Measurements from ENCODE around the gene DLD. TPM values are rescaled to one million over a fixed set of nuclear protein-coding genes. Genes with fewer than 3 reads are reported as not detected.

DLD gene
- polyA plus RNA-seq, 2 of the 4 experiments (the other 2 are of a cell fraction): 129 to 179 TPM

DNA sequence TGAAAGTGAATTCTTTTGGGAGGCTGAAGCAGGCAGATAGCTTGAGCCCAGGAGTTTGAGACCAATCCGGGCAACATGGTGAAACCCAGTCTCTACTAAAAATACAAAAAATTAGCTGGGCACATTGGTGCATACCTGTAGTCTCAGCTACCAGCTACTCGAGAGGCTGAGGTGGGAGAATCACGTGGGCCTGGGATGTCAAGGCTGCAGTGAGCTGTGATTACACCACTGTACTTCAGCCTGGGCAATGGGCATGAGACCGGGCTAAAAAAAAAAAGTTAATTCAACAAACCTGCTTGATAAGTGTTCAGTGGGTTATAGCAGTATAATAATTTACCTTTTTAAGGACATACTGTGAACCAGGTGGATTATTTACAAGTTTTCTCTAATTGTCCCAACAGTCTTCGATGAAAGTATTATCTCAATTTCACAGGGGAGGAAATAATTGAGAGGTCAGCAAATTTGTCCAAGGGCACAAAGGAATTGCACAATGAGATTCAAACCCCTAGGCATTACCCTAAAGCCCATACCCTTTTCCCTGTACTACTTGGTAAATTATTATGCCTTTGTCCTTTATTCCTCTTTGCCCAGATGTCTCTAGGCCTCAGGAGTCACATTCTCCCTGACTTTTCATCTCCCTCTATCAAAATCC lies 13.1 kb upstream of the DLD start:
- Histone ChIP-seq H3K4me3 (no peak overlapping the region), H3K27ac (no peak overlapping the region), H3K4me1 (no peaks in the 10 kb centered on the region), H3K4me2 (no peak overlapping the region), H3K9me3 (no peaks in the 10 kb centered on the region)
- WGBS (ENCODE audit: missing lambda C conversion rate): 50% methylated on average over 5 of the region's 5 CpGs
- CTCF ChIA-PET: interaction anchor here (0.6 to 8.2 kb wide), 4 partner anchors 27 to 414 kb away, joined by 4 to 132 read pairs (median 11); partner anchors contain the start of gene CBLL1
- DNase-seq (ENCODE audit: low read depth in 1 of 2, low spot score in 1 of 2): no peak
- no peak for FAIRE-seq
- POLR2A ChIA-PET: interaction anchor here (1.5 kb wide), 1 partner anchor 134 kb away, joined by 9 read pairs; the partner anchor contains the start of gene CBLL1
- ATAC-seq: no peak
- TF ChIP-seq ESRRA (IDR thresholded peaks at IDR 0.05; ENCODE audit: borderline replicate concordance, low read length) (no peak), MAFK (IDR thresholded peaks at IDR 0.05; ENCODE audit: partially characterized antibody) (peak; percentile 82), EP300 (IDR thresholded peaks at IDR 0.05) (no peak), POLR2AphosphoS2 (conservative IDR thresholded peaks at IDR 0.05; ENCODE audit: low read length) (no peak)

DNA sequence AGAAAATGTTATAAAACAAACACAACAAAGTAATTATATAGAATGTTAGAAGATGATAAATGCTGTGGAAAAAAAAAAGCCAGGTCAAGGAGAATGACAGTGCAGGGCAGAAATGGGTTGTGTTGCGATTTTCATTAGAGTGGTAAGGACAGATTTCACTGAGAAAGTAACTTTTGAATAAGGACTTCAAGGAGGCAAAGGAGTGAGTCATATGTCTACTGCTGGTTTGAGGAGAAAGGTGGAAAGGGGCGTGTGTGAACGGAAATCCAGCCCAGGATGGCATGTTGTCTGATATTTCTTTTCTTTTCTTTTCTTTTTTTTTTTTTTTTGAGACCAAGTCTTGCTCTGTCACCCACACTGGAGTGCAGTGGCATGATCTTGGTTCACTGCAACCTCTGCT lies 12.3 kb upstream of the DLD start:
- Histone ChIP-seq H3K27ac (no peak overlapping the region), H3K4me1 (no peaks in the 10 kb centered on the region), H3K4me2 (no peak overlapping the region), H3K4me3 (no peak overlapping the region), H3K9me3 (no peaks in the 10 kb centered on the region)
- DNase-seq (ENCODE audit: low read depth in 1 of 2, low spot score in 1 of 2): no peak
- POLR2A ChIA-PET: interaction anchor here (1.5 to 2.3 kb wide), 2 partner anchors 135 kb away, joined by 9 to 22 read pairs; partner anchors contain the start of gene CBLL1
- WGBS (ENCODE audit: missing lambda C conversion rate): 43% methylated on average over 3 of the region's 3 CpGs
- FAIRE-seq: no peak
- ATAC-seq: no peak
- CTCF ChIA-PET: interaction anchor here (0.6 to 8.2 kb wide), 33 partner anchors 8 to 731 kb away, joined by 3 to 132 read pairs (median 4); partner anchors contain the start of genes CBLL1 and DLD
- TF ChIP-seq TFCP2L1 (CRISPR knock-in tag; IDR thresholded peaks at IDR 0.05) (no peak), RCOR1 (IDR thresholded peaks at IDR 0.05; ENCODE audit: low read depth, low read length) (no peak), HEYL (CRISPR knock-in tag; IDR thresholded peaks at IDR 0.05) (no peak), CHD2 (IDR thresholded peaks at IDR 0.05; ENCODE audit: low read length, partially characterized antibody) (no peak), JUN (IDR thresholded peaks at IDR 0.05) (no peak), JUNB (IDR thresholded peaks at IDR 0.05) (no peak), RARB (CRISPR knock-in tag; IDR thresholded peaks at IDR 0.05) (no peak)
- TF ChIP-seq, protein P1, sequence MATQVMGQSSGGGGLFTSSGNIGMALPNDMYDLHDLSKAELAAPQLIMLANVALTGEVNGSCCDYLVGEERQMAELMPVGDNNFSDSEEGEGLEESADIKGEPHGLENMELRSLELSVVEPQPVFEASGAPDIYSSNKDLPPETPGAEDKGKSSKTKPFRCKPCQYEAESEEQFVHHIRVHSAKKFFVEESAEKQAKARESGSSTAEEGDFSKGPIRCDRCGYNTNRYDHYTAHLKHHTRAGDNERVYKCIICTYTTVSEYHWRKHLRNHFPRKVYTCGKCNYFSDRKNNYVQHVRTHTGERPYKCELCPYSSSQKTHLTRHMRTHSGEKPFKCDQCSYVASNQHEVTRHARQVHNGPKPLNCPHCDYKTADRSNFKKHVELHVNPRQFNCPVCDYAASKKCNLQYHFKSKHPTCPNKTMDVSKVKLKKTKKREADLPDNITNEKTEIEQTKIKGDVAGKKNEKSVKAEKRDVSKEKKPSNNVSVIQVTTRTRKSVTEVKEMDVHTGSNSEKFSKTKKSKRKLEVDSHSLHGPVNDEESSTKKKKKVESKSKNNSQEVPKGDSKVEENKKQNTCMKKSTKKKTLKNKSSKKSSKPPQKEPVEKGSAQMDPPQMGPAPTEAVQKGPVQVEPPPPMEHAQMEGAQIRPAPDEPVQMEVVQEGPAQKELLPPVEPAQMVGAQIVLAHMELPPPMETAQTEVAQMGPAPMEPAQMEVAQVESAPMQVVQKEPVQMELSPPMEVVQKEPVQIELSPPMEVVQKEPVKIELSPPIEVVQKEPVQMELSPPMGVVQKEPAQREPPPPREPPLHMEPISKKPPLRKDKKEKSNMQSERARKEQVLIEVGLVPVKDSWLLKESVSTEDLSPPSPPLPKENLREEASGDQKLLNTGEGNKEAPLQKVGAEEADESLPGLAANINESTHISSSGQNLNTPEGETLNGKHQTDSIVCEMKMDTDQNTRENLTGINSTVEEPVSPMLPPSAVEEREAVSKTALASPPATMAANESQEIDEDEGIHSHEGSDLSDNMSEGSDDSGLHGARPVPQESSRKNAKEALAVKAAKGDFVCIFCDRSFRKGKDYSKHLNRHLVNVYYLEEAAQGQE (IDR thresholded peaks at IDR 0.05): no peak
- TF ChIP-seq, protein P2, sequence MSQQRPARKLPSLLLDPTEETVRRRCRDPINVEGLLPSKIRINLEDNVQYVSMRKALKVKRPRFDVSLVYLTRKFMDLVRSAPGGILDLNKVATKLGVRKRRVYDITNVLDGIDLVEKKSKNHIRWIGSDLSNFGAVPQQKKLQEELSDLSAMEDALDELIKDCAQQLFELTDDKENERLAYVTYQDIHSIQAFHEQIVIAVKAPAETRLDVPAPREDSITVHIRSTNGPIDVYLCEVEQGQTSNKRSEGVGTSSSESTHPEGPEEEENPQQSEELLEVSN (IDR thresholded peaks at IDR 0.05; ENCODE audit: borderline replicate concordance, low read depth): no peak
- TF ChIP-seq, protein P3, sequence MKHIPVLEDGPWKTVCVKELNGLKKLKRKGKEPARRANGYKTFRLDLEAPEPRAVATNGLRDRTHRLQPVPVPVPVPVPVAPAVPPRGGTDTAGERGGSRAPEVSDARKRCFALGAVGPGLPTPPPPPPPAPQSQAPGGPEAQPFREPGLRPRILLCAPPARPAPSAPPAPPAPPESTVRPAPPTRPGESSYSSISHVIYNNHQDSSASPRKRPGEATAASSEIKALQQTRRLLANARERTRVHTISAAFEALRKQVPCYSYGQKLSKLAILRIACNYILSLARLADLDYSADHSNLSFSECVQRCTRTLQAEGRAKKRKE (CRISPR knock-in tag; IDR thresholded peaks at IDR 0.05; ENCODE audit: low read depth): no peak
- TF ChIP-seq, protein P4, sequence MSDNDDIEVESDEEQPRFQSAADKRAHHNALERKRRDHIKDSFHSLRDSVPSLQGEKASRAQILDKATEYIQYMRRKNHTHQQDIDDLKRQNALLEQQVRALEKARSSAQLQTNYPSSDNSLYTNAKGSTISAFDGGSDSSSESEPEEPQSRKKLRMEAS (IDR thresholded peaks at IDR 0.05): no peak

DNA sequence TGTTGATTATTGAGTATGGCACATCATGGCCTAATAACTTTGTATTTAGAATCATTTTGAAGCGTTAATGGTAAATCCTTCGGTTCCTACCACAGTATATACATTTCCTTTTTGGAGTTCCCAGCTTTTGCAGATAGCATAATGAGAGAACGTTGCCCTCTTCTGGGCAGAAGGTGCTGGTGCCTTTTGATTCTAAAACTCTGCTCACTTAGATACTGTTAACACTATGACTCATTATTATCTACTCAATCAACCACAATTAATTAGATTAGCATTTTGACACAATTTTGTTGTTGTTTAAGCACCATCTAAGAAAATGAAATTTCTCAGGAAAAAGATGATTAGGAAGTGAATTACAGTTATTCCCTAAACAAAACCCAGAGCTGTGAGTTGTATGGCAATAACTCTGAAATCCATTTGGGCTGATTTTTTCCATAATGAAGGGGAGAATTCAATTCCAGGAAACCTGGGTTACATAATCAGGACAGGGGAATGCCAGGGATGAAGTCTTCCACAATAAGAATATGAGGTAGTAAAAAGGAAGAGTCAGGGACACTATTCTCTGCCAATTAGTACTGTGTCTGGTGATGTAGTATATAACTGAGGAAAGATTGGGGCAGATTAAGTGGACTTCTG lies 11.5 kb upstream of the DLD start:
- POLR2A ChIA-PET: interaction anchor here (2.3 kb wide), 1 partner anchor 136 kb away, joined by 22 read pairs; the partner anchor contains the start of gene CBLL1
- CTCF ChIA-PET: interaction anchor here (0.6 to 8.2 kb wide), 38 partner anchors 9 to 1093 kb away, joined by 3 to 132 read pairs (median 4); partner anchors contain the start of genes CBLL1 and DLD
- peak; percentile 56 to 63 for DNase-seq (ENCODE audit: low read depth in 1 of 2, low spot score in 1 of 2)
- Histone ChIP-seq H3K9me3 (no peaks in the 10 kb centered on the region), H3K4me3 (no peak overlapping the region), H3K27ac (no peak overlapping the region), H3K4me1 (no peaks in the 10 kb centered on the region), H3K4me2 (peak overlapping the region; percentile 29; the same call in 2 of the 3 replicates)
- peak; percentile 77 for FAIRE-seq
- peak; percentile 75 to 87; a peak in 5 of 6 replicates for ATAC-seq
- 1% methylated on average over 3 of the region's 3 CpGs for WGBS (ENCODE audit: missing lambda C conversion rate)
- TF ChIP-seq CHD2 (IDR thresholded peaks at IDR 0.05; ENCODE audit: low read length, partially characterized antibody): no peak
- TF ChIP-seq MAZ (IDR thresholded peaks at IDR 0.05; ENCODE audit: borderline replicate concordance, low read depth, low read length): no peak
- TF ChIP-seq, protein P5, sequence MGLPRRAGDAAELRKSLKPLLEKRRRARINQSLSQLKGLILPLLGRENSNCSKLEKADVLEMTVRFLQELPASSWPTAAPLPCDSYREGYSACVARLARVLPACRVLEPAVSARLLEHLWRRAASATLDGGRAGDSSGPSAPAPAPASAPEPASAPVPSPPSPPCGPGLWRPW (IDR thresholded peaks at IDR 0.05): no peak
- TF ChIP-seq, protein P6, sequence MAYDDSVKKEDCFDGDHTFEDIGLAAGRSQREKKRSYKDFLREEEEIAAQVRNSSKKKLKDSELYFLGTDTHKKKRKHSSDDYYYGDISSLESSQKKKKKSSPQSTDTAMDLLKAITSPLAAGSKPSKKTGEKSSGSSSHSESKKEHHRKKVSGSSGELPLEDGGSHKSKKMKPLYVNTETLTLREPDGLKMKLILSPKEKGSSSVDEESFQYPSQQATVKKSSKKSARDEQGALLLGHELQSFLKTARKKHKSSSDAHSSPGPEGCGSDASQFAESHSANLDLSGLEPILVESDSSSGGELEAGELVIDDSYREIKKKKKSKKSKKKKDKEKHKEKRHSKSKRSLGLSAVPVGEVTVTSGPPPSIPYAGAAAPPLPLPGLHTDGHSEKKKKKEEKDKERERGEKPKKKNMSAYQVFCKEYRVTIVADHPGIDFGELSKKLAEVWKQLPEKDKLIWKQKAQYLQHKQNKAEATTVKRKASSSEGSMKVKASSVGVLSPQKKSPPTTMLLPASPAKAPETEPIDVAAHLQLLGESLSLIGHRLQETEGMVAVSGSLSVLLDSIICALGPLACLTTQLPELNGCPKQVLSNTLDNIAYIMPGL (CRISPR knock-in tag; IDR thresholded peaks at IDR 0.05; ENCODE audit: borderline replicate concordance): no peak
- peak; percentile 75 to 81 for TF ChIP-seq RAD21 (conservative IDR thresholded peaks at IDR 0.05 in 1 of 2, IDR thresholded peaks at IDR 0.05 in 1 of 2)
- no peak for TF ChIP-seq RCOR1 (IDR thresholded peaks at IDR 0.05; ENCODE audit: low read depth, low read length)
- no peak for TF ChIP-seq FOSL2 (IDR thresholded peaks at IDR 0.05)
- peak; percentile 85 for TF ChIP-seq FOSL2 (CRISPR knock-in tag; IDR thresholded peaks at IDR 0.05)
